ENCODE data around the gene RGS18. TPM values are rescaled to one million over a fixed set of nuclear protein-coding genes. Genes with fewer than 3 reads are reported as not detected.

Gene RGS18
- total and polyA plus RNA-seq, 9 of the 15 experiments (the other 6 are each of a cell fraction or from before 2014, with no cell fraction given) = 0.03 to 0.11 (median 0.05) TPM; not detected in 5

DNA sequence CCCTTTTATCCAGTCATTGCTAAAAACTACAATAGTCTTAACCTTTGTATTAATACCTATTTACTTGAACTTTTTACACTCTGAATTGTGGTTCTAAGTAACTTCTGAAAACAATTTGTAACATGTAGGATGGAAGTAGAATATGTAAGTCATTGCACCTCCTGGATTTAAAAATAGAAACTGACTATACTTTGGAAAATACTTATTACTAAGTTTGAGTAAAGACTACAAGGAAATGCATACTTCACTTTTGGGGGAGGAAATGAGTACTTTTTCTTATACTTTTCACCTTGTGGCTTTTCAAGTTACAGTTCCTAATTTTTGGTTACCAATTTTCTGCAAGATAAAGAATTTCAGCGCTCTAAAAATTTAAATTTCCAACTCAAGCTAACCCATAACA lies 8.7 kb downstream of the RGS18 start:
- FAIRE-seq (no peak), DNase-seq (ENCODE audit: extremely low read depth in 1 of 4, low spot score in 3 of 4) (no peak), ATAC-seq (no peak)
- H3K4me3 ChIP-seq = no peak overlapping the region
- in situ Hi-C loops (cut with MboI) (no loop called here), intact Hi-C loops (cut with micrococcal nuclease) (no loop called here)
- H2AFZ ChIP-seq (ENCODE audit: low read depth, low read length) = no peak overlapping the region
- no peak for TF ChIP-seq MAZ (CRISPR knock-in tag; conservative IDR thresholded peaks at IDR 0.05 in 1 of 2, IDR thresholded peaks at IDR 0.05 in 1 of 2)
- TF ChIP-seq ZNF778 (CRISPR knock-in tag; IDR thresholded peaks at IDR 0.05) = no peak
- TF ChIP-seq, protein P1, sequence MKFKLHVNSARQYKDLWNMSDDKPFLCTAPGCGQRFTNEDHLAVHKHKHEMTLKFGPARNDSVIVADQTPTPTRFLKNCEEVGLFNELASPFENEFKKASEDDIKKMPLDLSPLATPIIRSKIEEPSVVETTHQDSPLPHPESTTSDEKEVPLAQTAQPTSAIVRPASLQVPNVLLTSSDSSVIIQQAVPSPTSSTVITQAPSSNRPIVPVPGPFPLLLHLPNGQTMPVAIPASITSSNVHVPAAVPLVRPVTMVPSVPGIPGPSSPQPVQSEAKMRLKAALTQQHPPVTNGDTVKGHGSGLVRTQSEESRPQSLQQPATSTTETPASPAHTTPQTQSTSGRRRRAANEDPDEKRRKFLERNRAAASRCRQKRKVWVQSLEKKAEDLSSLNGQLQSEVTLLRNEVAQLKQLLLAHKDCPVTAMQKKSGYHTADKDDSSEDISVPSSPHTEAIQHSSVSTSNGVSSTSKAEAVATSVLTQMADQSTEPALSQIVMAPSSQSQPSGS (CRISPR knock-in tag; IDR thresholded peaks at IDR 0.05) = no peak
- no peak for TF ChIP-seq SIRT6 (IDR thresholded peaks at IDR 0.05; ENCODE audit: low read depth, low read length)
- no peak overlapping the region for H3K4me2 ChIP-seq (ENCODE audit: insufficient read depth, low read length)
- H3K9me3 ChIP-seq (replicated peaks; ENCODE audit: control insufficient read depth, insufficient read depth, low read depth, low read length) = peaks cover 9% of the 10 kb centered on the region
- CTCF ChIA-PET (ENCODE audit: low intra/inter-chr PET ratio) = no interaction called here
- no peak overlapping the region for H3K9ac ChIP-seq (ENCODE audit: insufficient read depth in 1 of 2, low read depth in 2 of 2, low read length in 2 of 2)
- no peak overlapping the region for H3K27ac ChIP-seq (ENCODE audit: extremely low read depth, low read depth, low read length)
- BruUV-seq (replicated peaks) = no TSS peak
- no peaks in the 10 kb centered on the region for H3K79me2 ChIP-seq (ENCODE audit: control insufficient read depth, insufficient read depth, low read length)
- peaks cover 0 to 13% of the 10 kb centered on the region in 2 experiments; a peak in 2 of 5 replicates for H3K4me1 ChIP-seq (replicated peaks in 1 of 2; ENCODE audit: control insufficient read depth in 2 of 2, insufficient read depth in 2 of 2, low read length in 2 of 2)
- POLR2A ChIA-PET = no interaction called here
- 58% methylated on average over 1 of the region's 1 CpG for WGBS (ENCODE audit: insufficient coverage, low coverage, missing lambda C conversion rate)
- no peaks in the 10 kb centered on the region for H3K36me3 ChIP-seq (ENCODE audit: control insufficient read depth, insufficient read depth, low read length)
- no peaks in the 10 kb centered on the region for H3K27me3 ChIP-seq (ENCODE audit: control insufficient read depth in 2 of 2, insufficient read depth in 2 of 2, low read length in 2 of 2)
- H4K20me1 ChIP-seq (replicated peaks; ENCODE audit: control insufficient read depth, insufficient read depth, low read length) = no peaks in the 10 kb centered on the region
- H3K9me1 ChIP-seq (ENCODE audit: control insufficient read depth, insufficient read depth, low read length) = no peaks in the 10 kb centered on the region
